Measurements from ENCODE around the gene RIC8B.
A peak's percentile ranks its signal among the peaks of the same experiment; 100 is the strongest.
"Not testable (repeated sequence)": the region's sequence is repeated elsewhere in the genome, so short reads cannot be mapped to it uniquely, and the experiment has no call there.

Gene RIC8B

GRCh38 chr12:106913456-106913855 lies 139.0 kb downstream of the RIC8B start:
- H3K4me3 ChIP-seq (replicated peaks; ENCODE audit: low read depth, low read length): no peak overlapping the region
- no peak for DNase-seq (ENCODE audit: low read depth)
- no peak for TF ChIP-seq CTCF (IDR thresholded peaks at IDR 0.05; ENCODE audit: low read length, missing control alignments)

- TF ChIP-seq CTCF (IDR thresholded peaks at IDR 0.05; ENCODE audit: low read length, missing control alignments): no peak
- no peak overlapping the region for H3K4me3 ChIP-seq (replicated peaks; ENCODE audit: low read depth, low read length)
- DNase-seq (ENCODE audit: low read depth): no peak
These were observed 140.5 kb downstream of the RIC8B start for GRCh38 chr12:106914796-106915634.

DNA sequence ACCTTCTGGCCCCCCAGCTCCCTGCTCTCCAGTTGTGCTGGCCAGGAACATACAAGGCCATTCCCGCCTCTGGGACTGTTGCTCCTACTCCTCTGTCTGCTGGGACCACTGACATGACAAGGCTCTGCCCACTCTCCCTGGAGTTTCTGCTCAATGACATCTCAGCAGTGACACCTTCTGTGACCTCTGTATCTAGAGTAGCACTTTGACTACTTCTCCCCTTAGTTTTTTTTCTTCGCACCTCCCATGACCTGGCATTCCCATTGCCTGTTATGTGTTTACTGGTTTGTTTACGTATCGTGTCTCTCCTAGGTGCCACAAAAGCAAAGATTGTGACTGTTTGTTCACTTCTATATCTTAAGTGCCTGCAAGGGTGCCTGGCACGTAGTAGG lies 141.1 kb downstream of the RIC8B start:
- no peak overlapping the region for H3K4me3 ChIP-seq (replicated peaks; ENCODE audit: low read depth, low read length)
- DNase-seq (ENCODE audit: low read depth): no peak
- no peak for TF ChIP-seq CTCF (IDR thresholded peaks at IDR 0.05; ENCODE audit: low read length, missing control alignments)

- no peak overlapping the region for H3K4me3 ChIP-seq (replicated peaks; ENCODE audit: low read depth, low read length)
- TF ChIP-seq CTCF (IDR thresholded peaks at IDR 0.05; ENCODE audit: low read length, missing control alignments): no peak
- peak; percentile 31 for DNase-seq (ENCODE audit: low read depth)
These were observed 143.0 kb downstream of the RIC8B start for GRCh38 chr12:106917503-106917902.

DNA sequence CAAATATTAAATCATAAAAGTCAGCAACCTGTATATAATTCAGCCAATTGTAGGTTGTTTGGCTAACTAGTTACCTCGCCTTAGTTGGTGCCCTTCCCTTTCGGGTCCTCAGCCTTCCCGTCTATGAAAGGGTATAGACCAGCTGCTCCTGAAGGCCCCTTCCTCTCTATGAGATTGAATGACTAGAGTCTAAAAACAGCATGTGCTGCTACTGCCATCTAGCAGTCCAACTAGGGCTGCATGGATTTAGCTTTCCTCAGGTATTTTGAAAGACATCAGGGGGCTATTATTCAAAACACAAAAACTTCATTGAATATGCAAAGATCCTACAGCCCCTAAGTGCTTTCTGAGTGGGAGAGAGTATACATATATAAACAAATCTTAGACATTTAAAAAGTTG lies 144.3 kb downstream of the RIC8B start:
- DNase-seq (ENCODE audit: low read depth): peak; percentile 45
- H3K4me3 ChIP-seq (replicated peaks; ENCODE audit: low read depth, low read length): no peak overlapping the region
- TF ChIP-seq CTCF (IDR thresholded peaks at IDR 0.05; ENCODE audit: low read length, missing control alignments): peak; percentile 66

DNA sequence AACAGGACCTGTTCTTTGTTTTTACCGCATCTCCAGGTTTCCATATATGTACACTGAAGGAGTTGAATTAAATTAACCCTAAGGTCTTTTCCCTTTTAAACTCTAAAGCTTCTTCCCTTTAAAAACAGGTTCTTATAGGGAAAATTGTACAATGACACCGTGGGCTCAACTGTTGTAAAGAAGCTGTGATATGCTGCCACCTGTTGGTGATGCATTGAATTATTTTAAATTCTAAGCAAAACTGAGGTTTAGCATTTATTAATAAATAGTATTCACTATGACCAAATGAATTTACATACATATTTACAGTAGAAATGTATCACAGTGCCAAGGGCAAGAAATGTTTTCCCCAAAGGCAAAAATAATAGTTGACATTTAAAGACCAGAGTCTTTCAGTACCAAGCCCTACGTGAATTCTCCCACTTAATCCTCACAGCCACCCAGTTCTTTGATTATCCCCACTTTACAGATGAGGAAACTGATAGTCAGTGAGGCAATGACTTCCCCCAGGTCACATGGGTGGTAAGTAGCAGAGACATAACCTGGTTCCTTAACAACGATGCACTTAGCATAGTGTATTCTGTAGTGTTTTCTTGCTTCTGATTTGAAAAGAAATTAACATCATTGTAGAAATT lies 145.5 kb downstream of the RIC8B start:
- DNase-seq (ENCODE audit: low read depth): peak; percentile 76
- peak; percentile 67 for TF ChIP-seq CTCF (IDR thresholded peaks at IDR 0.05; ENCODE audit: low read length, missing control alignments)
- H3K4me3 ChIP-seq (replicated peaks; ENCODE audit: low read depth, low read length): no peak overlapping the region

DNA sequence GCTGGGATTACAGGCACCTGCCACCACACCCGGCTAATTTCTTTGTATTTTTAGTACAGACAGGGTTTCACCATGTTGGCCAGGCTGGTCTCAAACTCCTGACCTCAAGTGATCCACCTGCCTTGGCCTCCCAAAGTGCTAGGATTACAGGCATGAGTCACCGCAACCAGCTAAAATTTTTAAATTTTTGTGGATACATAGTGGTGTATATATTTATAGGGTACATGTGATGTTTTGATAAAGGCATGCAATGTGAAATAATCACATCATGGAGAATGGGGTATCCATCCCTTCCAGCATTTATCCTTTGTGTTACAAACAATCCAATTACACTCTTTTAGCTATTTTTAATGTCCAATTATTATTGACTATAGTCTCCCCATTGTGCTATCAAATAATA lies 147.5 kb downstream of the RIC8B start:
- DNase-seq (ENCODE audit: low read depth); H3K4me3 ChIP-seq (replicated peaks; ENCODE audit: low read depth, low read length): not testable (repeated sequence)

DNA sequence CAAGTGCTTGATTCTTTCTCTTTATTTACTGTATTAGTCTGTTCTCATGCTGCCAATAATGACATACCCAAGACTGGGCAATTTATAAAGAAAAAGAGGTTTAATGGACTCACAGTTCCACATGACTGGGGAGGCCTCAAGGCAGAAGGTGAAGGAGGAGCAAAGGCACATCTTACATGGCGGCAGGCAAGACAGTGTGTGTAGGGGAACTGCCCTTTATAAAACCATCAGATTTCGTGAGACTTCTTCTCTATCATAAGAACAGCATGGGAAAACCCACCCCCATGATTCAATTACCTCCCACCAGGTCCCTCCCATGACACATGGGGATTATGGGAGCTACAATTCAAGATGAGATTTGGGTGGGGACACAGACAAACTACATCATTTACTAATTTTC lies 149.1 kb downstream of the RIC8B start:
- DNase-seq (ENCODE audit: low read depth); H3K4me3 ChIP-seq (replicated peaks; ENCODE audit: low read depth, low read length): not testable (repeated sequence)
